IMR-90 (cell line): ENCODE measurements around the gene VPS8.
"Not testable (repeated sequence)": the region's sequence is repeated elsewhere in the genome, so short reads cannot be mapped to it uniquely, and the experiment has no call there.

Experiments used
- BHLHE40 ChIP-seq: fragments of 150-350 bp; IDR thresholded peaks from 2 replicates; pipeline ENCODE4 v1.6.1; 2016; ENCODE audit warnings: mild to moderate bottlenecking, low read depth, low read length
- CEBPB ChIP-seq: IDR thresholded peaks from 2 replicates; pipeline ENCODE4 v1.6.1; 2012; ENCODE audit warnings: low read depth, low read length, improper control_type of control experiment
- CHD1 ChIP-seq: IDR thresholded peaks from 2 replicates; pipeline ENCODE4 v1.6.1; 2012; ENCODE audit warnings: low read depth, low read length, improper control_type of control experiment
- FOS ChIP-seq: fragments of 150-350 bp; IDR thresholded peaks from 2 replicates; pipeline ENCODE4 v1.6.1; 2016; ENCODE audit warnings: low read depth, low read length
- MAFK ChIP-seq: IDR thresholded peaks from 2 replicates; pipeline ENCODE4 v1.6.1; 2012; ENCODE audit warnings: low read depth, low read length, improper control_type of control experiment
- MXI1 ChIP-seq: IDR thresholded peaks from 2 replicates; pipeline ENCODE4 v1.6.1; 2012; ENCODE audit warnings: low read depth, mild to moderate bottlenecking, low read length, moderate library complexity, borderline replicate concordance
- POLR2A ChIP-seq: IDR thresholded peaks from 2 replicates; pipeline ENCODE4 v1.6.1; 2012; ENCODE audit warnings: mild to moderate bottlenecking, low read depth, low read length
- RAD21 ChIP-seq: IDR thresholded peaks from 2 replicates; pipeline ENCODE4 v1.6.1; 2012; ENCODE audit warnings: low read length, improper control_type of control experiment
- RCOR1 ChIP-seq: IDR thresholded peaks from 2 replicates; pipeline ENCODE4 v1.6.1; 2012; ENCODE audit warnings: mild to moderate bottlenecking, low read length, improper control_type of control experiment; ENCODE audit not compliant: insufficient replicate concordance
- RFX5 ChIP-seq: IDR thresholded peaks from 2 replicates; pipeline ENCODE4 v1.8.0; 2012; ENCODE audit warnings: low read depth, mild to moderate bottlenecking, low read length, moderate library complexity
- SMC3 ChIP-seq: fragments of 150-350 bp; IDR thresholded peaks from 2 replicates; pipeline ENCODE4 v1.6.1; 2016; ENCODE audit warnings: low read depth, mild to moderate bottlenecking, antibody characterized with exemption, low read length, moderate library complexity
- USF2 ChIP-seq: fragments of 150-350 bp; IDR thresholded peaks from 2 replicates; pipeline ENCODE4 v1.6.1; 2017; ENCODE audit warnings: mild to moderate bottlenecking, antibody characterized with exemption, low read length, low read depth
- TF ChIP-seq, protein P1 (sequence below): conservative IDR thresholded peaks from 2 replicates; pipeline ENCODE4 v1.5.1; 2012; ENCODE audit warnings: mild to moderate bottlenecking, low read depth, low read length, improper control_type of control experiment

DNA sequence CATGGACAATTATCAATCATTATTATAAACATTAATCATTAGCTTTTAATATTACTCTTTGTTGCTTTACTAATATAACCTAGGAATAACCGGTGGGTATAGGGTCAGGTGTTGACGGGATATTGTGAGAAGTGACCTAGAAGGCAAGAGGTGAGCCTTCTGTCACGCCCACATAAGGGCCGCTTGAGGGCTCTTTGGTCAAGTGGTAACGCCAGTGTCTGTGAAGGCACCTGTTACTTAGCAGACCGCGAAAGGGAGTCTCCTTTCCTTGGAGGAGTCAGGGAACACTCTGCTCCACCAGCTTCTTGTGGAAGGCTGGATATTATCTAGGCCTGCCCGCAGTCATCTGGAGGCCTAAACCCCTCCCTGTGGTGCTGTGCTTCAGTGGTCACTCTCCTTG lies 142.9 kb downstream of the VPS8 start:
- not testable (repeated sequence) for TF ChIP-seq RAD21, MXI1, USF2, MAFK, SMC3, POLR2A, RFX5, BHLHE40, CEBPB, RCOR1, FOS, CHD1
- TF ChIP-seq, protein P1, sequence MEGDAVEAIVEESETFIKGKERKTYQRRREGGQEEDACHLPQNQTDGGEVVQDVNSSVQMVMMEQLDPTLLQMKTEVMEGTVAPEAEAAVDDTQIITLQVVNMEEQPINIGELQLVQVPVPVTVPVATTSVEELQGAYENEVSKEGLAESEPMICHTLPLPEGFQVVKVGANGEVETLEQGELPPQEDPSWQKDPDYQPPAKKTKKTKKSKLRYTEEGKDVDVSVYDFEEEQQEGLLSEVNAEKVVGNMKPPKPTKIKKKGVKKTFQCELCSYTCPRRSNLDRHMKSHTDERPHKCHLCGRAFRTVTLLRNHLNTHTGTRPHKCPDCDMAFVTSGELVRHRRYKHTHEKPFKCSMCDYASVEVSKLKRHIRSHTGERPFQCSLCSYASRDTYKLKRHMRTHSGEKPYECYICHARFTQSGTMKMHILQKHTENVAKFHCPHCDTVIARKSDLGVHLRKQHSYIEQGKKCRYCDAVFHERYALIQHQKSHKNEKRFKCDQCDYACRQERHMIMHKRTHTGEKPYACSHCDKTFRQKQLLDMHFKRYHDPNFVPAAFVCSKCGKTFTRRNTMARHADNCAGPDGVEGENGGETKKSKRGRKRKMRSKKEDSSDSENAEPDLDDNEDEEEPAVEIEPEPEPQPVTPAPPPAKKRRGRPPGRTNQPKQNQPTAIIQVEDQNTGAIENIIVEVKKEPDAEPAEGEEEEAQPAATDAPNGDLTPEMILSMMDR: not testable (repeated sequence)
